ENCODE measurements around the gene SIAE. TPM values are rescaled to one million over a fixed set of nuclear protein-coding genes. Genes with fewer than 3 reads are reported as not detected.

The SIAE gene
- total and polyA plus RNA-seq, 8 donors = 1.2 to 22.6 (median 10.2) TPM

DNA sequence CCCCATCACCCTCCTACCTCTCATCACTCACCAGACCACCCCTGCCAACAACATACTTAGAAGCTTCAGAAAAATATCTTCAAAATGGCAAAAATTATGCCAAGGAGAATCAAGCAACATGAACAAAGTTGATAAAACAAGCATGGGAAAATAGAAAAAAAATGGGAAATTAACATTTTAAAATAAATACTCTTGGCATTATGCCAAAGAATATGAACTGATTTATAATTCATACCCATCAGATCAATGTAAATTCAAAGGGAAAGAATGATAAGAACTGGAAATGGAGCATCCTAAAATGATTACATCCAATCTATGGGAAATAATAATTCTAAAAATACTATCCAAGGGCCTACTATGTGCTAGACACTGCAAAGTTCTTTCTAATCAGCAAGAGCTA is 12.0 kb downstream of the SIAE start:
- no peak for DNase-seq
- H3K36me3 ChIP-seq = peaks cover 0 to 51% (median 44%) of the 10 kb centered on the region in 4 donors
- H3K9me3 ChIP-seq = no peaks in the 10 kb centered on the region
- H3K4me3 ChIP-seq = no peak overlapping the region
- no peaks in the 10 kb centered on the region for H3K4me1 ChIP-seq
- intact Hi-C loops (cut with DNase I; ENCODE audit: low total_unique reads) = no loop called here
- no peak overlapping the region for H3K27ac ChIP-seq
- TF ChIP-seq POLR2A (IDR thresholded peaks at IDR 0.05) = no peak
- TF ChIP-seq, protein P1, sequence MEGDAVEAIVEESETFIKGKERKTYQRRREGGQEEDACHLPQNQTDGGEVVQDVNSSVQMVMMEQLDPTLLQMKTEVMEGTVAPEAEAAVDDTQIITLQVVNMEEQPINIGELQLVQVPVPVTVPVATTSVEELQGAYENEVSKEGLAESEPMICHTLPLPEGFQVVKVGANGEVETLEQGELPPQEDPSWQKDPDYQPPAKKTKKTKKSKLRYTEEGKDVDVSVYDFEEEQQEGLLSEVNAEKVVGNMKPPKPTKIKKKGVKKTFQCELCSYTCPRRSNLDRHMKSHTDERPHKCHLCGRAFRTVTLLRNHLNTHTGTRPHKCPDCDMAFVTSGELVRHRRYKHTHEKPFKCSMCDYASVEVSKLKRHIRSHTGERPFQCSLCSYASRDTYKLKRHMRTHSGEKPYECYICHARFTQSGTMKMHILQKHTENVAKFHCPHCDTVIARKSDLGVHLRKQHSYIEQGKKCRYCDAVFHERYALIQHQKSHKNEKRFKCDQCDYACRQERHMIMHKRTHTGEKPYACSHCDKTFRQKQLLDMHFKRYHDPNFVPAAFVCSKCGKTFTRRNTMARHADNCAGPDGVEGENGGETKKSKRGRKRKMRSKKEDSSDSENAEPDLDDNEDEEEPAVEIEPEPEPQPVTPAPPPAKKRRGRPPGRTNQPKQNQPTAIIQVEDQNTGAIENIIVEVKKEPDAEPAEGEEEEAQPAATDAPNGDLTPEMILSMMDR (IDR thresholded peaks at IDR 0.05) = no peak
- no peak for TF ChIP-seq POLR2AphosphoS5 (IDR thresholded peaks at IDR 0.05)
- TF ChIP-seq EP300 (IDR thresholded peaks at IDR 0.05) = no peak
- no peaks in the 10 kb centered on the region for H3K27me3 ChIP-seq

DNA sequence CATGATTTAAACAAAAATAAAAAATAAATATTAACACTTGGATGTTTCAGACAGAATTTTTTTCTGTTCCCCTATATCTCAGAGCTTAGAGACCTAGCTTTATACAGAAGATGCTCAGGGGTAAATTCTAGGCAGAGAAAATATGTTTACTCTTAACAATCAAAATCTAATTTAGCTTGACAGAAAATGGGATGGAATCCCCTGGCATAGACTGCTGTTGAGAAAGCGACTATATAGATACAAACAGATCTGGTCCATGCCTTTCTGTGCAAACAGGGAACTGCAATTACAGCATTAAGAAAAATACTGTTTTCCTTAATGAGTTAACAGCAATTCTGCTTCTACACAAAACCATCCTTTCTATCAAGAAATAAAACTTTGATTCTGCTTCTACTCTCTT is 14.6 kb downstream of the SIAE start:
- intact Hi-C loops (cut with DNase I; ENCODE audit: low total_unique reads) = no loop called here
- 85 to 94% (median 90%) methylated on average over 1 of the region's 1 CpG for WGBS, 5 donors
- Histone ChIP-seq H3K27me3 (no peaks in the 10 kb centered on the region), H3K4me3 (no peak overlapping the region), H3K27ac (no peak overlapping the region), H3K4me1 (no peaks in the 10 kb centered on the region), H3K9me3 (no peaks in the 10 kb centered on the region), H3K36me3 (peaks cover 0 to 33% (median 31%) of the 10 kb centered on the region in 4 donors)
- DNase-seq = no peak
- TF ChIP-seq POLR2A (IDR thresholded peaks at IDR 0.05) (no peak), EP300 (IDR thresholded peaks at IDR 0.05) (no peak), POLR2AphosphoS5 (IDR thresholded peaks at IDR 0.05) (no peak)
- TF ChIP-seq, protein P1 (IDR thresholded peaks at IDR 0.05) = no peak

DNA sequence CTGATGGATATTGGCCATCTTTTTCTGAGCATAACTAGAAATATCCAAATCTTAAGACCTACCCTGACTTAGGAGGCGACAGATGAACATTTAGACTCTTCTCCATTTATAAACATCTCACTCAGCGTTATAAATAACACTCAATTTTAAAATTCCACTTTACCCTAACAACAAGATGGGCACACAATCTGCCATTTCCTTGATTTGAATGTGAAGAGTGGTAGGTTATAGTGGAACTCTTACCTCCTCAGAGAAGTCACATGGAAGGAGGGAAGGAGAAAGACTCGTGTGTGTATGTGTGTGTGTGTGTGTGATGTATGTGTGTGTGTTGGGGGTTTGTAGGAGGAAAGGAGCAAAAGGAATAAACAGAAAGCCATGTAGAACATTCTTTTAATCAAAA is 15.0 kb downstream of the SIAE start:
- H3K9me3 ChIP-seq = no peaks in the 10 kb centered on the region
- DNase-seq = no peak
- no peaks in the 10 kb centered on the region for H3K27me3 ChIP-seq
- H3K4me3 ChIP-seq = no peak overlapping the region
- no peak for TF ChIP-seq POLR2AphosphoS5 (IDR thresholded peaks at IDR 0.05)
- TF ChIP-seq, protein P1 (IDR thresholded peaks at IDR 0.05) = no peak
- no peak for TF ChIP-seq EP300 (IDR thresholded peaks at IDR 0.05)
- TF ChIP-seq POLR2A (IDR thresholded peaks at IDR 0.05) = no peak
- WGBS, 5 donors = 71 to 88% (median 85%) methylated on average over 3 of the region's 3 CpGs
- no peak overlapping the region for H3K27ac ChIP-seq
- H3K36me3 ChIP-seq = peaks cover 0 to 33% (median 31%) of the 10 kb centered on the region in 4 donors
- intact Hi-C loops (cut with DNase I; ENCODE audit: low total_unique reads) = no loop called here
- H3K4me1 ChIP-seq = no peaks in the 10 kb centered on the region

DNA sequence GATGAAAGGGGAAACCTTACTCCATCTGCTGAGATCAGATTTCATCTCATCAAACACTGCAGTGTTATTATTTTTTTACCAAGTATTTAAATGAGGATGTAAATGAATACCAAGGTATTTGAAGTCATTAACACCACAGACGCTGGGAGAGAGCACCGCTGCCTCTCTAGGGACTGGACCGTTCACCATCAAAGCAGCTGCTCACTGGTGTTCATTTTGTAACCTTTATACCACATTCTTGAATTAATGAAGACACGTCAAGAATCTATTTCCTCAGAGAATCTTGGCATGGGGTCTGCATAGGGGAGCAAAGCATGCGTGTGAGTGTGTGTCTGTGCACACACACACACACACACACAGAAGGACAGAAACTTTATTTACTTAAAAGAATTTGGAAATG is 15.6 kb downstream of the SIAE start:
- H3K9me3 ChIP-seq = no peaks in the 10 kb centered on the region
- peaks cover 4 to 38% (median 32%) of the 10 kb centered on the region in 4 donors for H3K36me3 ChIP-seq
- H3K4me3 ChIP-seq = no peak overlapping the region
- no peak overlapping the region for H3K27ac ChIP-seq
- TF ChIP-seq POLR2A (IDR thresholded peaks at IDR 0.05) = no peak
- TF ChIP-seq POLR2AphosphoS5 (IDR thresholded peaks at IDR 0.05) = no peak
- no peak for TF ChIP-seq EP300 (IDR thresholded peaks at IDR 0.05)
- TF ChIP-seq, protein P1 (IDR thresholded peaks at IDR 0.05) = no peak
- 87 to 92% (median 89%) methylated on average over 5 of the region's 5 CpGs for WGBS, 5 donors
- no peaks in the 10 kb centered on the region for H3K4me1 ChIP-seq
- H3K27me3 ChIP-seq = no peaks in the 10 kb centered on the region
- intact Hi-C loops (cut with DNase I; ENCODE audit: low total_unique reads) = no loop called here
- no peak for DNase-seq

Data from stomach (tissue), 9 donors.